Heart left ventricle (tissue), 16 donors: ENCODE measurements around the gene CEP112. TPM values are rescaled to one million over a fixed set of nuclear protein-coding genes. Genes with fewer than 3 reads are reported as not detected.
"Not testable (repeated sequence)": the region's sequence is repeated elsewhere in the genome, so short reads cannot be mapped to it uniquely, and the experiment has no call there.

Source experiments
- ATAC-seq, 4 donors: fragments of 200-7000 bp; cut with Tn5 transposase; one replicate each; pipeline ENCODE4 v1.9.1; 2020 to 2022; ENCODE audit warnings: moderate library complexity in 4 of 4, mild to moderate bottlenecking in 3 of 4, moderate number of reproducible peaks in 1 of 4
- DNase-seq, 5 donors: peaks; one replicate each; pipeline ENCODE4 v3.0.0-alpha.2; 2020
- H3K27ac ChIP-seq, 12 donors: fragments of 200-600 bp; sonication (generic) in 4 of 12; one replicate each; pipeline versions ENCODE4 v1.5.0 to v1.8.0; 2016 to 2022; ENCODE audit warnings: mild to moderate bottlenecking in 2 of 12
- H3K27me3 ChIP-seq, 9 donors: fragments of 200-600 bp; sonication (generic) in 2 of 9; one replicate each; pipeline versions ENCODE4 v1.5.1 to v1.8.0; 2016 to 2022; ENCODE audit warnings: mild to moderate bottlenecking in 3 of 9
- H3K36me3 ChIP-seq, 9 donors: fragments of 200-600 bp; sonication (generic) in 2 of 9; one replicate each; pipeline versions ENCODE4 v1.5.0 to v1.8.0; 2018 to 2022; ENCODE audit warnings: mild to moderate bottlenecking in 2 of 9
- H3K4me1 ChIP-seq, 12 donors: fragments of 200-600 bp; sonication (generic) in 4 of 12; one replicate each; pipeline versions ENCODE4 v1.5.0 to v1.8.0; 2016 to 2022; ENCODE audit warnings: mild to moderate bottlenecking in 3 of 12
- H3K4me3 ChIP-seq, 12 donors: fragments of 200-600 bp; sonication (generic) in 4 of 12; one replicate each; pipeline versions ENCODE4 v1.5.0 to v1.8.0; 2017 to 2022; ENCODE audit warnings: mild to moderate bottlenecking in 9 of 12, moderate library complexity in 4 of 12
- H3K9me3 ChIP-seq, 12 donors: fragments of 200-600 bp; sonication (generic) in 4 of 12; one replicate each; pipeline versions ENCODE4 v1.5.0 to v1.8.0; 2016 to 2022; ENCODE audit warnings: mild to moderate bottlenecking in 1 of 12
- POLR2A ChIP-seq, 2 donors: fragments of 450-650 bp; IDR thresholded peaks; one replicate each; pipeline ENCODE4 v1.6.1; 2017; ENCODE audit warnings: antibody characterized with exemption in 2 of 2, mild to moderate bottlenecking in 2 of 2, moderate library complexity in 2 of 2
- WGBS, 4 donors: extraction: QIAGEN DNeasy Blood & Tissue Kit in 2 of 4; methylation state at CpG; one replicate each; pipeline versions ENCODE4 v1.1.5 to v1.1.7; 2013 to 2018; 5-methylcytosine and 5-hydroxymethylcytosine counted together
- intact Hi-C, 10 donors: fragments of 100-400 bp; cut with DNase I; formaldehyde crosslinking; loops; one replicate each; pipeline versions ENCODE4 v1.11.1 to v1.14.2; 2022
- polyA plus RNA-seq, 2 donors: library from polyadenylated mRNA; stranded (reverse); fragments of 200-250 nt; gene quantifications; one replicate each; pipeline ENCODE4 v1.2.3, GENCODE V29; 2013
- total RNA-seq, 9 donors: library from RNA; depleted of rRNA in 2 of 9; stranded (reverse); fragments of >200 nt in 2 of 9; fragmentation: NEBNext Ultra II Directional in 3 of 9; extraction: Animal tissue kit (Norgen Biotek cat#: 25700) in 3 of 9; gene quantifications; one replicate each; pipeline versions ENCODE4 v1.1.0 to v1.2.4, GENCODE V29; 2016 to 2023
- TF ChIP-seq, protein P1 (sequence below), 12 donors: fragments of 200-600 bp; sonication (generic) in 4 of 12; IDR thresholded peaks; one replicate each; pipeline versions ENCODE4 v1.5.0 to v1.8.0; 2018 to 2022; ENCODE audit warnings: antibody characterized with exemption in 12 of 12, mild to moderate bottlenecking in 5 of 12
- donor health status: ischemic (EF 13 %, LVEDD 7.1; RV severe dilation, severe dysfunction).
- donor health status: healthy with polysubstance abuse.
- donor health status: DM: no; HTN: yes; CAD: no.
- donor health status: DM: no; HTN: no; CAD: no.
- donor health status: ischemic (EF 25% LVEDD 6.9; RV normal size, moderate dysfunction).
- donor health status: ischemic (EF 25% LVEDD 5.7; RV mildly dilated, moderate dysfunction).
- donor health status: healthy.
- donor health status: DM: yes; HTN: yes; CAD: no.
- donor health status: ischemic (EF 35%, LVEDD 5.7; RV mildly dilated, moderate dysfunction).
- donor health status: nonischemic (EF 11% LVEDD 7.7; RV severe dilation, severe dysfunction).
- donor health status: DM: yes; HTN: yes; CAD: no.
- donor health status: PGD.
- donor health status: ischemic (EF 29% LVEDD 5.4; RV normal size, mild dysfunction).
- donor health status: nonischemic (EF 23%, LVEDD 6.1; RV moderate dilation, normal function).

The CEP112 gene
- total and polyA plus RNA-seq, 11 donors: 5.5 to 28.3 (median 14.3) TPM

DNA sequence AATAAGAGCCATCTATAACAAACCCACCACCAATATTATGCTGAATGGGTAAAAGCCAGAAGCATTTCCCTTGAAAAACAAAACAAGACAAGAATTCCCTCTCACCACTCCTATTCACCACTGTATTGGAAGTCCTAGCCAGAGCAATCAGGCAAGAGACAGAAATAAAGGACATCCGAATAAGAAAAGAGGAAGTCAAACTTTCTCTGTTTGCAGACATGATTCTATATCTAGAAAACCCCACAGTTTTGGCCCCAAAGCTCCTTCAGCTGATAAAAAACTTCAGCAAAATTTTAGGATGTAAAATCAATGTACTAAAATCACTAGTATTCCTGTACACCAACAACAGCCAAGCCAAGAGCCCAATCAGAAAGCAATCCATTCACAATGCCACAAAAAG is 358.7 kb downstream of the CEP112 start:
- Histone ChIP-seq H3K27ac (no peak overlapping the region), H3K4me1 (no peaks in the 10 kb centered on the region), H3K4me3 (no peak overlapping the region), H3K27me3 (no peaks in the 10 kb centered on the region), H3K36me3 (no peaks in the 10 kb centered on the region), H3K9me3 (peaks cover 0 to 67% (median 23%) of the 10 kb centered on the region in 12 donors)
- intact Hi-C loops: loop anchor here in 1 of 10 donors (10.0 kb wide), 1 partner anchor 58 kb away; no protein-coding TSS in a partner anchor
- DNase-seq: no peak
- WGBS, 4 donors: 88 to 100% (median 97%) methylated on average over 1 of the region's 1 CpG
- TF ChIP-seq POLR2A (IDR thresholded peaks at IDR 0.05): no peak
- TF ChIP-seq, protein P1, sequence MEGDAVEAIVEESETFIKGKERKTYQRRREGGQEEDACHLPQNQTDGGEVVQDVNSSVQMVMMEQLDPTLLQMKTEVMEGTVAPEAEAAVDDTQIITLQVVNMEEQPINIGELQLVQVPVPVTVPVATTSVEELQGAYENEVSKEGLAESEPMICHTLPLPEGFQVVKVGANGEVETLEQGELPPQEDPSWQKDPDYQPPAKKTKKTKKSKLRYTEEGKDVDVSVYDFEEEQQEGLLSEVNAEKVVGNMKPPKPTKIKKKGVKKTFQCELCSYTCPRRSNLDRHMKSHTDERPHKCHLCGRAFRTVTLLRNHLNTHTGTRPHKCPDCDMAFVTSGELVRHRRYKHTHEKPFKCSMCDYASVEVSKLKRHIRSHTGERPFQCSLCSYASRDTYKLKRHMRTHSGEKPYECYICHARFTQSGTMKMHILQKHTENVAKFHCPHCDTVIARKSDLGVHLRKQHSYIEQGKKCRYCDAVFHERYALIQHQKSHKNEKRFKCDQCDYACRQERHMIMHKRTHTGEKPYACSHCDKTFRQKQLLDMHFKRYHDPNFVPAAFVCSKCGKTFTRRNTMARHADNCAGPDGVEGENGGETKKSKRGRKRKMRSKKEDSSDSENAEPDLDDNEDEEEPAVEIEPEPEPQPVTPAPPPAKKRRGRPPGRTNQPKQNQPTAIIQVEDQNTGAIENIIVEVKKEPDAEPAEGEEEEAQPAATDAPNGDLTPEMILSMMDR (IDR thresholded peaks at IDR 0.05): no peak
- no peak for ATAC-seq

DNA sequence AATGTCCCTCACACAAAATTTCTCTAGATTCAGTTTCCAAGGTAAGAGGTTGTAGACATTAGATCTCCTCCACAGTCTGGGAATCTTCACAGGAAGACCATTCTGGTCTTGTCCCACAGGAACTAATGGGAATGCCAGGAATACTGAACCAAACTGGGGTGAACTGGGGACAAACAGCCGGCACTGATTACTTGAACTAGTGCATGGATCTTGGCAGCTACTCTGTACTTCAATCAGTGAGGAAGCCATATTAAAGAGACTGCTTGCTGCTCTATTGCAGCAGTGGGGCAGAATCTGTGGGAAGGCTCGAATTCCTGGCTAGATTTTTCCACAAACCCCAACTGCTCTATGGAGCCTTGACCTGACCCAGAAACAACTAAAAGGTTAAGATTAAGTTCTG is 361.6 kb downstream of the CEP112 start:
- no peaks in the 10 kb centered on the region for H3K4me1 ChIP-seq
- H3K27me3 ChIP-seq: no peaks in the 10 kb centered on the region
- peaks cover 0 to 55% (median 23%) of the 10 kb centered on the region in 12 donors for H3K9me3 ChIP-seq
- no peak for ATAC-seq
- no peak for DNase-seq
- H3K27ac ChIP-seq: no peak overlapping the region
- no peak overlapping the region for H3K4me3 ChIP-seq
- intact Hi-C loops: loop anchor here in 1 of 10 donors (10.0 kb wide), 1 partner anchor 56 kb away; no protein-coding TSS in a partner anchor
- TF ChIP-seq, protein P1 (IDR thresholded peaks at IDR 0.05): no peak
- no peak for TF ChIP-seq POLR2A (IDR thresholded peaks at IDR 0.05)
- WGBS, 4 donors: 79 to 89% (median 81%) methylated on average over 2 of the region's 2 CpGs
- H3K36me3 ChIP-seq: no peaks in the 10 kb centered on the region

DNA sequence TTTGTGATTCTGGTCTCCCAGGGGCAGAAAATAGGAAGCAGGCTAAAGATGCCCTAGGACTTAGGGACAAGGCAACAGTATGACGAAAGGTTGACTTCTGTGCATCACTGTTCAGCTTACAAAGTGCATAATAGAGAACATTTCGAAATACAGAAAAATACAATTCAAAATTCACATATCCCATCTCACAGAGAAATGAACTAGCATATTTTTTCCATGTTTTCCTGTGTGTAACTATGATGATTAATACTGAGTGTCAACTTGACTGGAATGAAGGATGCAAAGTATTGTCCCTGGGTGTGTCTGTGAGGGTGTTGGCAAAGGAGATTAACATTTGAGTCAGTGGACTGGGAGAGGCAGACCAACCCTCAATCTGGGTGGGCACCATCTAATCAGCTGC is 365.4 kb downstream of the CEP112 start:
- DNase-seq, H3K4me1 ChIP-seq, H3K27ac ChIP-seq, intact Hi-C loops, H3K36me3 ChIP-seq, ATAC-seq, H3K4me3 ChIP-seq, H3K27me3 ChIP-seq: not testable (repeated sequence)
- 92 to 98% (median 98%) methylated on average over 2 of the region's 2 CpGs for WGBS, 4 donors
- peaks cover 0 to 20% (median 2%) of the 10 kb centered on the region in 12 donors for H3K9me3 ChIP-seq

DNA sequence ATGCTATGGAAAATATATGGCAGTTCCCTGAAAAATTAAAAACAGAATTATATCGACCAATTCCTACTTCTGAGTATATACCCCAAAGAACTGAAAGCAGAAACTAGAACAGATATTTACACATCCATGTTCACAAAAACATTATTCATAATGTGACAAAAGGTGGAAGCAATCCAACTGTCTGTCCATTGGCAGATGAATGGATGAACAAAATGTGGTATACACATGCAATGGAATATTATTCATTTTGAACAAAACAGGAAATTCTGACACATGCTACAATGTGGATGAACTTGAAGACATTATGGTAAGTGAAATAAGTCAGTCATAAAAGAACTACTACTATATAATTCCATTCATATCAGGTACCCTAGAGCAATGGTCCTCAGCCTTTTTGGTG is 367.0 kb downstream of the CEP112 start:
- Histone ChIP-seq H3K27ac (no peak overlapping the region), H3K36me3 (peaks cover 0 to 5% (median 0%) of the 10 kb centered on the region in 9 donors), H3K27me3 (no peaks in the 10 kb centered on the region), H3K4me3 (no peak overlapping the region), H3K9me3 (peaks cover 0 to 15% (median 0%) of the 10 kb centered on the region in 12 donors), H3K4me1 (peaks cover 0 to 10% (median 0%) of the 10 kb centered on the region in 12 donors)
- TF ChIP-seq, protein P1 (IDR thresholded peaks at IDR 0.05): no peak
- no peak for TF ChIP-seq POLR2A (IDR thresholded peaks at IDR 0.05)
- 84 to 94% (median 90%) methylated on average over 1 of the region's 1 CpG for WGBS, 4 donors
- DNase-seq (no peak), ATAC-seq (no peak)
- intact Hi-C loops: no loop called here

DNA sequence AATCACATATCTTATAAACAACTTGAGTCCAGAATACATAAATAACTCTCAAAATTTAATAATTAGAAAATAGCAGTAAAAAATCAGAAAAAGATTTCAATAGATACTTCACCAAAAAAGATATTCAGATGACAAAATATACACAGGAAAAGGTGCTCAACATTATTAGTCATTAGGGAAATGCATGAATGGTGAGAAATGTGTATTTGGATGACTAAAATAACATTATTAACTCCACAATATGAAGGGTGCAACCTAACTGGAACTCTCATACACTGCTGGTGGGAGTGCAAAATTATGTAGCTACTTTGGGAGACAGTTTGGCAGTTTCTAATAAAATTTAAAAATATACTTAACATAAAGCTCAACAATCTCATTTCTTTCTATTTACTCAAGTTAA is 368.2 kb downstream of the CEP112 start:
- TF ChIP-seq, protein P1 (IDR thresholded peaks at IDR 0.05): no peak
- no peak for TF ChIP-seq POLR2A (IDR thresholded peaks at IDR 0.05)
- no peak for ATAC-seq
- intact Hi-C loops: no loop called here

More for the DNA sequence above, 368.2 kb downstream of the CEP112 start:
- H3K27me3 ChIP-seq: no peaks in the 10 kb centered on the region
- DNase-seq: no peak
- H3K9me3 ChIP-seq: peaks cover 0 to 13% (median 0%) of the 10 kb centered on the region in 12 donors
- H3K4me3 ChIP-seq: no peak overlapping the region
- H3K4me1 ChIP-seq: peaks cover 0 to 10% (median 0%) of the 10 kb centered on the region in 12 donors
- H3K36me3 ChIP-seq: peaks cover 0 to 5% (median 0%) of the 10 kb centered on the region in 9 donors
- H3K27ac ChIP-seq: no peak overlapping the region
